B cell (primary cell): ENCODE measurements around the gene KCNG3. TPM values are rescaled to one million over a fixed set of nuclear protein-coding genes. Genes with fewer than 3 reads are reported as not detected.

Experiments used
- ATAC-seq: fragments of 200-7000 bp; cut with Tn5 transposase; one replicate; pipeline ENCODE4 v1.10.0; 2021; ENCODE audit warnings: low read depth, mild to moderate bottlenecking, moderate number of reproducible peaks, moderate library complexity
- CTCF ChIA-PET: fragments of 350-600 bp; sonication (Branson Sonifier 250); formaldehyde crosslinking; loops from one replicate; lab custom pipeline; 2021; ENCODE audit warnings: antibody characterized with exemption, inconsistent platforms; lab: Charles Lee
- POLR2A ChIA-PET: fragments of 350-600 bp; sonication (Branson Sonifier 250); formaldehyde crosslinking; loops from one replicate; lab custom pipeline; 2021; ENCODE audit warnings: antibody characterized with exemption; lab: Charles Lee
- DNase-seq: peaks from one replicate; pipeline ENCODE4 v3.0.0; 2013
- H2AFZ ChIP-seq: 2 replicates; pipeline ENCODE4 v1.6.1; 2012; ENCODE audit warnings: mild to moderate bottlenecking, low read depth, low read length; ENCODE audit not compliant: insufficient read depth, poor library complexity, severe bottlenecking
- H3K27ac ChIP-seq, 2 donors: 1 replicate in 1 of 2; 2 replicates in 1 of 2; pipeline ENCODE4 v1.5.1; 2012 to 2013; ENCODE audit warnings: low read length in 2 of 2, mild to moderate bottlenecking in 2 of 2, moderate library complexity in 1 of 2
- H3K27me3 ChIP-seq, 4 experiments: fragments of 200-600 bp in 1 of 4; sonication (generic) in 1 of 4; replicated peaks in 1 of 4; 1 replicate in 2 of 4; 2 replicates in 2 of 4; pipeline versions ENCODE4 v1.6.1 to v1.7.0; 2013 to 2016; ENCODE audit warnings: low read length in 3 of 4, mild to moderate bottlenecking in 2 of 4, mixed read lengths in 1 of 4, moderate library complexity in 1 of 4; ENCODE audit not compliant: insufficient read depth in 4 of 4, control insufficient read depth in 3 of 4; ENCODE audit errors: control extremely low read depth in 1 of 4
- H3K36me3 ChIP-seq, 2 experiments: replicated peaks in 1 of 2; 1 replicate in 1 of 2; 2 replicates in 1 of 2; pipeline versions ENCODE4 v1.6.1 to v1.7.1; 2013; ENCODE audit warnings: low read length in 1 of 2; ENCODE audit not compliant: insufficient read depth in 2 of 2, control insufficient read depth in 1 of 2; ENCODE audit errors: control extremely low read depth in 1 of 2, extremely low read depth in 1 of 2
- H3K4me1 ChIP-seq, 2 donors: fragments of 200-600 bp in 1 of 2; sonication (generic) in 1 of 2; 1 replicate in 1 of 2; 2 replicates in 1 of 2; pipeline versions ENCODE4 v1.5.1 to v1.6.1; 2013 to 2017; ENCODE audit warnings: low read length in 2 of 2; ENCODE audit not compliant: control insufficient read depth in 2 of 2, insufficient read depth in 2 of 2
- H3K4me2 ChIP-seq: replicated peaks from 2 replicates; pipeline ENCODE3; 2012; ENCODE audit warnings: mild to moderate bottlenecking, low read depth, low read length; ENCODE audit not compliant: poor library complexity, severe bottlenecking
- H3K4me3 ChIP-seq, 5 experiments: fragments of 200-600 bp in 1 of 5; sonication (generic) in 1 of 5; 1 replicate in 3 of 5; 2 replicates in 2 of 5; pipeline versions ENCODE4 v1.5.1 to v1.7.0; 2011 to 2016; ENCODE audit warnings: low read length in 4 of 5, mild to moderate bottlenecking in 4 of 5, low read depth in 2 of 5, control low read depth in 1 of 5, moderate library complexity in 1 of 5; ENCODE audit not compliant: insufficient read depth in 1 of 5; ENCODE audit errors: control extremely low read depth in 1 of 5, extremely low read depth in 1 of 5
- H3K79me2 ChIP-seq: fragments of 200-600 bp; sonication (generic); one replicate; pipeline ENCODE4 v1.6.0; 2016; ENCODE audit warnings: low read length; ENCODE audit not compliant: control insufficient read depth, insufficient read depth
- H3K9ac ChIP-seq: fragments of 200-600 bp; sonication (generic); 2 replicates; pipeline ENCODE4 v1.6.1; 2017; ENCODE audit warnings: mild to moderate bottlenecking, low read length, moderate library complexity
- H3K9me3 ChIP-seq, 3 donors: one replicate each; pipeline versions ENCODE4 v1.6.1 to v1.7.1; 2013; ENCODE audit warnings: low read length in 2 of 3; ENCODE audit not compliant: control insufficient read depth in 2 of 3, insufficient read depth in 1 of 3; ENCODE audit errors: control extremely low read depth in 1 of 3
- H4K20me1 ChIP-seq: 2 replicates; pipeline ENCODE4 v1.6.0; 2012; ENCODE audit warnings: mild to moderate bottlenecking, low read length; ENCODE audit not compliant: insufficient read depth, control insufficient read depth, poor library complexity, severe bottlenecking
- H3K27ac Mint-ChIP-seq: one replicate; pipeline ENCODE4 v1.8.0; 2021; ENCODE audit warnings: mixed read lengths
- H3K27me3 Mint-ChIP-seq: one replicate; pipeline ENCODE4 v1.8.0; 2021; ENCODE audit warnings: mixed read lengths
- H3K4me1 Mint-ChIP-seq: one replicate; pipeline ENCODE4 v1.8.0; 2021; ENCODE audit warnings: mixed read lengths
- H3K4me3 Mint-ChIP-seq: one replicate; pipeline ENCODE4 v1.8.0; 2021; ENCODE audit warnings: mixed read lengths
- H3K9me3 Mint-ChIP-seq: one replicate; pipeline ENCODE4 v1.8.0; 2022; ENCODE audit warnings: mixed read lengths; ENCODE audit not compliant: insufficient read depth
- CTCF ChIP-seq: fragments of 200-600 bp; IDR thresholded peaks from one replicate; pipeline ENCODE4 v1.8.0; 2022; ENCODE audit warnings: antibody characterized with exemption, mild to moderate bottlenecking
- EZH2 ChIP-seq: IDR thresholded peaks from 2 replicates; pipeline ENCODE4 v1.6.1; 2012; ENCODE audit warnings: borderline replicate concordance, low read depth, mild to moderate bottlenecking, moderate library complexity, low read length; ENCODE audit not compliant: insufficient read depth, poor library complexity, severe bottlenecking
- WGBS: methylation state at CpG from one replicate; pipeline ENCODE4 v1.1.5; 2013; ENCODE audit warnings: missing lambda C conversion rate; ENCODE audit not compliant: insufficient coverage; 5-methylcytosine and 5-hydroxymethylcytosine counted together
- intact Hi-C: fragments of 100-400 bp; cut with micrococcal nuclease; formaldehyde crosslinking; loops from one replicate; pipeline ENCODE4 v1.10.0; 2022
- polyA plus RNA-seq: library from polyadenylated mRNA; depleted of rRNA; stranded (reverse); fragments of >200 nt; gene quantifications from 2 replicates; pipeline ENCODE4 v1.2.3, GENCODE V29; 2012
- small RNA-seq: library from RNA; depleted of rRNA; stranded (forward); fragments of <200 nt; gene quantifications from one replicate; pipeline ENCODE3, GENCODE V24; 2012; ENCODE audit warnings: low replicate concordance, low read depth; ENCODE audit not compliant: insufficient read length
- total RNA-seq, 2 donors: library from RNA; stranded (reverse); fragments of 120-200 nt in 1 of 2; gene quantifications; 1 replicate in 1 of 2; 2 replicates in 1 of 2; pipeline versions ENCODE4 v1.2.3 to v1.2.4, GENCODE V29; 2013 to 2022

Gene KCNG3
- total and polyA plus RNA-seq, 2 donors (not counting 1 experiment from before 2014, with no cell fraction given), result not detected

GRCh38 chr2:42392191-42392590 lies 101.6 kb downstream of the KCNG3 start:
- H3K4me1 Mint-ChIP-seq, result no peaks in the 10 kb centered on the region
- Histone ChIP-seq H3K9me3 (no peaks in the 10 kb centered on the region), H3K4me2 (no peak overlapping the region), H3K4me3 (no peak overlapping the region), H3K4me1 (no peaks in the 10 kb centered on the region), H3K27me3 (peaks cover 0 to 5% (median 0%) of the 10 kb centered on the region in 4 experiments), H3K27ac (no peak overlapping the region), H3K36me3 (no peaks in the 10 kb centered on the region), H3K79me2 (no peaks in the 10 kb centered on the region), H2AFZ (no peak overlapping the region), H4K20me1 (no peaks in the 10 kb centered on the region), H3K9ac (no peak overlapping the region)
- POLR2A ChIA-PET, result no interaction called here
- no peaks in the 10 kb centered on the region for H3K9me3 Mint-ChIP-seq
- no CpG with 5 or more reads among the region's 1 CpG for WGBS
- CTCF ChIA-PET, result no interaction called here
- no peak overlapping the region for H3K27ac Mint-ChIP-seq
- ATAC-seq (no peak), DNase-seq (no peak)
- peaks cover 8% of the 10 kb centered on the region for H3K27me3 Mint-ChIP-seq
- H3K4me3 Mint-ChIP-seq, result no peak overlapping the region
- TF ChIP-seq EZH2 (no peak), CTCF (no peak)
- intact Hi-C loops, result no loop called here

Small RNA genes lying within 50 kb of the gene (small RNA-seq; reads per million reads assigned to genes)
- not detected for gene RF00017
- gene RF00612, result not detected

Other genes starting within 250 kb of the KCNG3 start
- gene COX7A2L, start 132.8 kb downstream of the KCNG3 start, total RNA-seq, result 66.7 and 68.1 TPM in 2 replicates
- gene COX7A2L, start 132.8 kb downstream of the KCNG3 start, polyA plus RNA-seq, result 39.4 and 40.6 TPM in 2 replicates
- 33.2 and 40.1 TPM in 2 replicates for gene MTA3, start 74.7 kb upstream of the KCNG3 start, total RNA-seq
- gene MTA3, start 74.7 kb upstream of the KCNG3 start, polyA plus RNA-seq, result 11.8 and 13.4 TPM in 2 replicates